HCT116 (cell line): ENCODE data around the gene ARHGEF11. TPM values are rescaled to one million over a fixed set of nuclear protein-coding genes. Genes with fewer than 3 reads are reported as not detected.

Experiments used
- ATAC-seq: fragments of 200-7000 bp; cut with Tn5 transposase; 2 replicates; pipeline ENCODE4 v1.9.1; 2020; ENCODE audit warnings: mild to moderate bottlenecking, moderate library complexity
- BruUV-seq: library from RNA; stranded (reverse); fragments of 400-500 nt; replicated peaks from 2 replicates; lab custom pipeline; 2021; lab: Mats Ljungman, UMichigan
- CTCF ChIA-PET: fragments of 300-600 bp; sonication (Branson Sonifier 250); formaldehyde crosslinking; loops from one replicate; lab custom pipeline; 2021; ENCODE audit warnings: antibody characterized with exemption; lab: Charles Lee
- POLR2A ChIA-PET: fragments of 300-600, 350-600 bp; sonication (Branson Sonifier 250); formaldehyde crosslinking; loops from one replicate; lab custom pipeline; 2021; ENCODE audit warnings: antibody characterized with exemption; lab: Charles Lee
- RAD21 ChIA-PET, 2 experiments: fragments of 300-600 bp; sonication (Branson Sonifier 250); formaldehyde crosslinking; loops; one replicate each; lab custom pipeline; 2023; ENCODE audit warnings: low total read pairs in 2 of 2; ENCODE audit not compliant: uncharacterized antibody in 2 of 2, unreplicated experiment in 2 of 2, low non-redundant PET in 1 of 2; lab: Charles Lee
- DNase-seq: peaks from one replicate; pipeline ENCODE4 v3.0.0-alpha.2; 2010; ENCODE audit warnings: low read depth, low spot score
- H2AFZ ChIP-seq: fragments of 200-600 bp; shearing (Covaris generic), sonication (generic); 2 replicates; pipeline ENCODE4 v1.6.1; 2017; ENCODE audit warnings: low read depth, mixed run types, mixed read lengths, antibody characterized with exemption, low read length; ENCODE audit not compliant: poor library complexity, severe bottlenecking
- H3K27ac ChIP-seq: 2 replicates; pipeline ENCODE4 v1.5.1; 2012; ENCODE audit warnings: low read depth, low read length
- H3K27me3 ChIP-seq: fragments of 200-600 bp; sonication (generic); 2 replicates; pipeline ENCODE4 v1.6.1; 2016; ENCODE audit warnings: mixed run types, low read length, mixed read lengths; ENCODE audit not compliant: insufficient read depth
- H3K36me3 ChIP-seq, 2 experiments: fragments of 200-500 bp in 1 of 2; fragments of 200-600 bp in 1 of 2; sonication (Bioruptor generic) in 1 of 2; sonication (generic) in 1 of 2; 2 replicates each; pipeline versions ENCODE4 v1.5.1 to v1.6.1; 2014 to 2016; ENCODE audit warnings: low read length in 2 of 2, inconsistent platforms in 1 of 2, mixed read lengths in 1 of 2, mixed run types in 1 of 2; ENCODE audit not compliant: insufficient read depth in 2 of 2, control insufficient read depth in 1 of 2
- H3K4me1 ChIP-seq, 2 experiments: fragments of 200-600 bp in 1 of 2; sonication (generic) in 1 of 2; 2 replicates each; pipeline versions ENCODE4 v1.5.1 to v1.6.1; 2012 to 2017; ENCODE audit warnings: low read length in 2 of 2, inconsistent platforms in 1 of 2, mild to moderate bottlenecking in 1 of 2, mixed read lengths in 1 of 2, mixed run types in 1 of 2, moderate library complexity in 1 of 2; ENCODE audit not compliant: insufficient read depth in 2 of 2, control insufficient read depth in 1 of 2
- H3K4me2 ChIP-seq: fragments of 200-600 bp; sonication (generic); 2 replicates; pipeline ENCODE4 v1.6.1; 2017; ENCODE audit warnings: mixed run types, low read length, mixed read lengths
- H3K4me3 ChIP-seq, 2 experiments: fragments of 200-600 bp in 1 of 2; sonication (generic) in 1 of 2; replicated peaks in 1 of 2; 2 replicates each; pipeline ENCODE4 v1.5.1; 2011 to 2016; ENCODE audit warnings: low read length in 2 of 2, control low read depth in 1 of 2, low read depth in 1 of 2, mild to moderate bottlenecking in 1 of 2, mixed read lengths in 1 of 2, mixed run types in 1 of 2
- H3K79me2 ChIP-seq: fragments of 200-600 bp; sonication (generic); 2 replicates; pipeline ENCODE4 v1.6.1; 2017; ENCODE audit warnings: mild to moderate bottlenecking, mixed run types, low read length, moderate library complexity, mixed read lengths; ENCODE audit not compliant: insufficient read depth
- H3K9ac ChIP-seq: fragments of 200-600 bp; sonication (generic); 2 replicates; pipeline ENCODE4 v1.6.1; 2016; ENCODE audit warnings: low read length, mixed read lengths
- H3K9me2 ChIP-seq: fragments of 200-600 bp; sonication (generic), shearing (Covaris generic); 2 replicates; pipeline ENCODE4 v1.6.1; 2017; ENCODE audit warnings: mixed run types, mild to moderate bottlenecking, moderate library complexity; ENCODE audit not compliant: insufficient read depth
- H3K9me3 ChIP-seq, 2 experiments: fragments of 200-500 bp in 1 of 2; fragments of 200-600 bp in 1 of 2; sonication (Bioruptor generic) in 1 of 2; sonication (generic) in 1 of 2; 2 replicates each; pipeline ENCODE4 v1.6.1; 2014 to 2017; ENCODE audit warnings: low read length in 2 of 2, mixed read lengths in 2 of 2, inconsistent platforms in 1 of 2, low read depth in 1 of 2, mild to moderate bottlenecking in 1 of 2, mixed run types in 1 of 2, moderate library complexity in 1 of 2; ENCODE audit not compliant: control insufficient read depth in 1 of 2, insufficient read depth in 1 of 2
- H4K20me1 ChIP-seq: fragments of 200-600 bp; sonication (generic), shearing (Covaris generic); 2 replicates; pipeline ENCODE4 v1.6.1; 2017; ENCODE audit warnings: mixed run types, mild to moderate bottlenecking, moderate library complexity; ENCODE audit not compliant: insufficient read depth
- ATF3 ChIP-seq: IDR thresholded peaks from 2 replicates; pipeline ENCODE4 v1.6.1; 2012
- CBX3 ChIP-seq: IDR thresholded peaks from 2 replicates; pipeline ENCODE4 v1.6.1; 2012; ENCODE audit warnings: low read depth
- CEBPB ChIP-seq: IDR thresholded peaks from 2 replicates; pipeline ENCODE4 v1.6.1; 2012; ENCODE audit warnings: low read depth
- EGR1 ChIP-seq: IDR thresholded peaks from 2 replicates; pipeline ENCODE4 v1.6.1; 2012; ENCODE audit warnings: low read depth
- ELF1 ChIP-seq: IDR thresholded peaks from 2 replicates; pipeline ENCODE4 v1.6.1; 2012; ENCODE audit warnings: low read depth, borderline replicate concordance
- EZH2 ChIP-seq: fragments of 200-600 bp; sonication (generic); IDR thresholded peaks from 2 replicates; pipeline ENCODE4 v1.6.1; 2017; ENCODE audit warnings: antibody characterized with exemption, mixed run types
- EZH2phosphoT487 ChIP-seq: fragments of 200-600 bp; IDR thresholded peaks from 2 replicates; pipeline ENCODE4 v1.6.1; 2018; ENCODE audit warnings: antibody characterized with exemption, borderline replicate concordance
- FOSL1 ChIP-seq: IDR thresholded peaks from 2 replicates; pipeline ENCODE4 v1.6.1; 2012; ENCODE audit warnings: low read depth
- JUND ChIP-seq: IDR thresholded peaks from 2 replicates; pipeline ENCODE4 v1.6.1; 2012
- MAX ChIP-seq: IDR thresholded peaks from 2 replicates; pipeline ENCODE4 v1.6.1; 2012
- POLR2AphosphoS5 ChIP-seq: IDR thresholded peaks from 2 replicates; pipeline ENCODE4 v1.6.1; 2011; ENCODE audit warnings: mild to moderate bottlenecking, low read depth, low read length, moderate library complexity
- SIN3A ChIP-seq: IDR thresholded peaks from 2 replicates; pipeline ENCODE4 v1.6.1; 2012; ENCODE audit warnings: low read depth
- SP1 ChIP-seq: IDR thresholded peaks from 2 replicates; pipeline ENCODE4 v1.6.1; 2012; ENCODE audit warnings: low read depth
- ZBTB33 ChIP-seq: IDR thresholded peaks from 2 replicates; pipeline ENCODE4 v1.6.1; 2011; ENCODE audit warnings: mild to moderate bottlenecking, low read length, moderate library complexity; ENCODE audit not compliant: insufficient replicate concordance; ENCODE audit errors: extremely low read depth
- intact Hi-C: fragments of 100-400 bp; cut with micrococcal nuclease; formaldehyde crosslinking; loops from 2 replicates; pipeline ENCODE4 v1.10.0; 2022
- total RNA-seq: library from RNA; stranded (reverse); gene quantifications from one replicate; pipeline ENCODE4 v1.2.1, GENCODE V29; 2021; ENCODE audit not compliant: unreplicated experiment

ARHGEF11 gene
- total RNA-seq, 1 experiment from 2014 or later, result 28.9 TPM

GRCh38 chr1:156912310-156912709 is 133.2 kb downstream of the ARHGEF11 start:
- peaks cover 0 to 19% of the 10 kb centered on the region in 2 experiments; a peak in 2 of 4 replicates for H3K4me1 ChIP-seq
- no peaks in the 10 kb centered on the region for H3K27me3 ChIP-seq
- peaks cover 2 to 17% of the 10 kb centered on the region in 2 experiments; a peak in 3 of 4 replicates for H3K36me3 ChIP-seq
- RAD21 ChIA-PET, result no interaction called here
- H4K20me1 ChIP-seq, result no peaks in the 10 kb centered on the region
- DNase-seq (no peak), ATAC-seq (no peak)
- no peak overlapping the region for H3K4me2 ChIP-seq
- H2AFZ ChIP-seq, result no peak overlapping the region
- no peaks in the 10 kb centered on the region for H3K79me2 ChIP-seq
- H3K9ac ChIP-seq, result no peak overlapping the region
- CTCF ChIA-PET, result no interaction called here
- no peak overlapping the region for H3K27ac ChIP-seq
- no peak for TF ChIP-seq EZH2phosphoT487
- no peak for TF ChIP-seq POLR2AphosphoS5
- TF ChIP-seq JUND, result no peak
- no peak for TF ChIP-seq SIN3A
- no peak for TF ChIP-seq SP1
- no peak for TF ChIP-seq ELF1
- no peak for TF ChIP-seq ATF3
- no peak for TF ChIP-seq CBX3
- H3K9me3 ChIP-seq, result no peaks in the 10 kb centered on the region
- no TSS peak for BruUV-seq
- no peaks in the 10 kb centered on the region for H3K9me2 ChIP-seq
- no peak overlapping the region for H3K4me3 ChIP-seq
- intact Hi-C loops, result no loop called here
- POLR2A ChIA-PET, result no interaction called here

GRCh38 chr1:156911577-156912298 is 133.8 kb downstream of the ARHGEF11 start:
- ChIA-PET CTCF (interaction anchor here (1.6 kb wide), 1 partner anchor 20 kb away, joined by 4 read pairs; no protein-coding TSS in a partner anchor), RAD21 (no interaction called here), POLR2A (no interaction called here)
- Histone ChIP-seq H3K4me3 (no peak overlapping the region), H3K36me3 (peaks cover 2 to 17% of the 10 kb centered on the region in 2 experiments; a peak in 3 of 4 replicates), H3K4me1 (peaks cover 5 to 24% of the 10 kb centered on the region in 2 experiments; a peak in 3 of 4 replicates), H3K9me3 (no peaks in the 10 kb centered on the region), H3K9me2 (no peaks in the 10 kb centered on the region), H4K20me1 (no peaks in the 10 kb centered on the region), H3K27ac (no peak overlapping the region), H3K27me3 (no peaks in the 10 kb centered on the region), H3K9ac (no peak overlapping the region), H3K4me2 (no peak overlapping the region), H3K79me2 (no peaks in the 10 kb centered on the region), H2AFZ (no peak overlapping the region)
- ATAC-seq, result no peak
- TF ChIP-seq POLR2AphosphoS5, result no peak
- no peak for TF ChIP-seq ELF1
- TF ChIP-seq CEBPB, result no peak
- TF ChIP-seq EZH2, result no peak
- TF ChIP-seq MAX, result no peak
- TF ChIP-seq JUND, result no peak
- no peak for TF ChIP-seq EGR1
- no peak for TF ChIP-seq FOSL1
- TF ChIP-seq ZBTB33, result no peak
- DNase-seq, result no peak
- no TSS peak for BruUV-seq
- intact Hi-C loops, result no loop called here
